D721Med (cell line): ENCODE measurements around the gene DMRT3.

ENCODE experiments used
- DNase-seq: peaks from one replicate; pipeline ENCODE4 v3.0.0; 2011; ENCODE audit warnings: low spot score; ENCODE audit not compliant: insufficient read length
- FAIRE-seq: peaks from 2 replicates; lab custom pipeline; 2011; peaks lifted over from hg19 to GRCh38; lab: Jason Lieb, UNC
- CTCF ChIP-seq: IDR thresholded peaks from 2 replicates; pipeline ENCODE4 v1.5.1; 2012; ENCODE audit warnings: mild to moderate bottlenecking, control low read depth; ENCODE audit not compliant: insufficient read depth; ENCODE audit errors: missing control alignments

Gene DMRT3

GRCh38 chr9:974996-975739 lies 1.3 kb upstream of the DMRT3 start:
- TF ChIP-seq CTCF: no peak
- DNase-seq (no peak), FAIRE-seq (no peak)

- FAIRE-seq: no peak
- DNase-seq: no peak
- TF ChIP-seq CTCF: no peak
Measured at GRCh38 chr9:975740-976257, 656 bp upstream of the DMRT3 start.

GRCh38 chr9:976943-977837 lies 735 bp downstream of the DMRT3 start:
- FAIRE-seq (no peak), DNase-seq (no peak)
- TF ChIP-seq CTCF: no peak

- DNase-seq (no peak), FAIRE-seq (no peak)
- no peak for TF ChIP-seq CTCF
Measured at GRCh38 chr9:977838-978830, 1.7 kb downstream of the DMRT3 start.

- no peak for FAIRE-seq
- no peak for TF ChIP-seq CTCF
- DNase-seq: no peak
Measured at GRCh38 chr9:979983-980382, 3.5 kb downstream of the DMRT3 start.

- FAIRE-seq (no peak), DNase-seq (no peak)
- no peak for TF ChIP-seq CTCF
Measured at GRCh38 chr9:980640-981039, 4.2 kb downstream of the DMRT3 start.
